Adrenal gland (tissue), 12 donors: ENCODE results near the gene ALCAM. TPM values are rescaled to one million over a fixed set of nuclear protein-coding genes. Genes with fewer than 3 reads are reported as not detected.

Experiments used
- DNase-seq, 7 donors: peaks; one replicate each; pipeline ENCODE4 v3.0.0-alpha.2; 2019 to 2020
- H3K27ac ChIP-seq, 5 donors: fragments of 200-600 bp; sonication (generic) in 4 of 5; 1 replicate in 3 of 5; 2 replicates in 2 of 5; pipeline versions ENCODE4 v1.5.1 to v1.8.0; 2016 to 2020; ENCODE audit warnings: mild to moderate bottlenecking in 1 of 5
- H3K27me3 ChIP-seq: fragments of 200-600 bp; 2 replicates; pipeline ENCODE4 v1.8.0; 2021
- H3K36me3 ChIP-seq, 2 donors: fragments of 200-600 bp; replicated peaks in 1 of 2; 1 replicate in 1 of 2; 2 replicates in 1 of 2; pipeline versions ENCODE4 v1.5.1 to v1.8.0; 2018 to 2022
- H3K4me1 ChIP-seq, 2 donors: fragments of 200-600 bp; replicated peaks in 1 of 2; 1 replicate in 1 of 2; 2 replicates in 1 of 2; pipeline versions ENCODE4 v1.5.1 to v1.8.0; 2018 to 2021
- H3K4me3 ChIP-seq, 4 donors: fragments of 200-600 bp; sonication (generic) in 3 of 4; one replicate each; pipeline ENCODE4 v1.5.1; 2016 to 2018
- H3K9me3 ChIP-seq, 3 donors: fragments of 200-600 bp; sonication (generic) in 1 of 3; replicated peaks in 1 of 3; 1 replicate in 2 of 3; 2 replicates in 1 of 3; pipeline versions ENCODE4 v1.5.1 to v1.8.0; 2016 to 2021
- POLR2A ChIP-seq, 2 donors: fragments of 450-650 bp; IDR thresholded peaks; one replicate each; pipeline ENCODE4 v1.6.1; 2017; ENCODE audit warnings: antibody characterized with exemption in 2 of 2, mild to moderate bottlenecking in 2 of 2, moderate library complexity in 1 of 2
- WGBS, 4 donors: extraction: QIAGEN DNeasy Blood & Tissue Kit in 2 of 4; methylation state at CpG; one replicate each; pipeline versions ENCODE4 v1.1.5 to v1.1.7; 2013 to 2017; 5-methylcytosine and 5-hydroxymethylcytosine counted together
- intact Hi-C, 2 donors: fragments of 100-400 bp; cut with DNase I; formaldehyde crosslinking; loops; one replicate each; pipeline versions ENCODE4 v1.14.1 to v1.15.0; 2022 to 2023
- polyA plus RNA-seq, 3 donors: library from polyadenylated mRNA; stranded (reverse); fragments of 200-250 nt in 2 of 3; fragments of 350-450 nt in 1 of 3; fragmentation: Illumina TruSeq in 1 of 3; extraction: RNeasy Lipid Tissue Mini Kit (QIAGEN cat#74804) in 1 of 3; gene quantifications; one replicate each; pipeline ENCODE4 v1.2.3, GENCODE V29; 2013 to 2014
- total RNA-seq, 9 donors: library from RNA; depleted of rRNA in 4 of 9; stranded (reverse); fragments of >200 nt in 4 of 9; fragments of 120-200 nt in 1 of 9; fragmentation: NEBNext Ultra II Directional in 1 of 9; extraction: Animal tissue kit (Norgen Biotek cat#: 25700) in 1 of 9; gene quantifications; one replicate each; pipeline versions ENCODE4 v1.1.0 to v1.2.4, GENCODE V29; 2013 to 2023
- TF ChIP-seq, protein P1 (sequence below), 6 experiments: fragments of 450-650 bp in 4 of 6; fragments of 200-600 bp in 2 of 6; sonication (generic) in 1 of 6; IDR thresholded peaks; 1 replicate in 5 of 6; 2 replicates in 1 of 6; pipeline versions ENCODE4 v1.5.1 to v1.8.0; 2016 to 2021; ENCODE audit warnings: antibody characterized with exemption in 6 of 6, mild to moderate bottlenecking in 2 of 6, moderate library complexity in 1 of 6
- donor health status: healthy with polysubstance abuse.
- donor health status: Bipolar disorder and iron deficiency.
- donor health status: DM: yes; HTN: yes; CAD: no.
- donor health status: DM: no; HTN: no; CAD: no.
- donor health status: DM: no; HTN: no; CAD: no.
- donor health status: DM: yes; HTN: yes; CAD: no.

Gene ALCAM
- total and polyA plus RNA-seq, 12 donors, result 9.1 to 64.1 (median 23.9) TPM

GRCh38 chr3:105458518-105459215, 92.0 kb downstream of the ALCAM start:
- Histone ChIP-seq H3K9me3 (no peaks in the 10 kb centered on the region), H3K27ac (no peak overlapping the region), H3K36me3 (no peaks in the 10 kb centered on the region), H3K4me3 (no peak overlapping the region), H3K4me1 (no peaks in the 10 kb centered on the region), H3K27me3 (no peaks in the 10 kb centered on the region)
- intact Hi-C loops, result no loop called here
- no peak for DNase-seq
- WGBS, 4 donors, result 92 to 95% (median 94%) methylated on average over 3 of the region's 3 CpGs
- no peak for TF ChIP-seq POLR2A (IDR thresholded peaks at IDR 0.05)
- TF ChIP-seq, protein P1, sequence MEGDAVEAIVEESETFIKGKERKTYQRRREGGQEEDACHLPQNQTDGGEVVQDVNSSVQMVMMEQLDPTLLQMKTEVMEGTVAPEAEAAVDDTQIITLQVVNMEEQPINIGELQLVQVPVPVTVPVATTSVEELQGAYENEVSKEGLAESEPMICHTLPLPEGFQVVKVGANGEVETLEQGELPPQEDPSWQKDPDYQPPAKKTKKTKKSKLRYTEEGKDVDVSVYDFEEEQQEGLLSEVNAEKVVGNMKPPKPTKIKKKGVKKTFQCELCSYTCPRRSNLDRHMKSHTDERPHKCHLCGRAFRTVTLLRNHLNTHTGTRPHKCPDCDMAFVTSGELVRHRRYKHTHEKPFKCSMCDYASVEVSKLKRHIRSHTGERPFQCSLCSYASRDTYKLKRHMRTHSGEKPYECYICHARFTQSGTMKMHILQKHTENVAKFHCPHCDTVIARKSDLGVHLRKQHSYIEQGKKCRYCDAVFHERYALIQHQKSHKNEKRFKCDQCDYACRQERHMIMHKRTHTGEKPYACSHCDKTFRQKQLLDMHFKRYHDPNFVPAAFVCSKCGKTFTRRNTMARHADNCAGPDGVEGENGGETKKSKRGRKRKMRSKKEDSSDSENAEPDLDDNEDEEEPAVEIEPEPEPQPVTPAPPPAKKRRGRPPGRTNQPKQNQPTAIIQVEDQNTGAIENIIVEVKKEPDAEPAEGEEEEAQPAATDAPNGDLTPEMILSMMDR (IDR thresholded peaks at IDR 0.05), result no peak

GRCh38 chr3:105459566-105460290, 93.0 kb downstream of the ALCAM start:
- 69 to 75% (median 72%) methylated on average over 3 of the region's 3 CpGs for WGBS, 4 donors
- intact Hi-C loops, result no loop called here

DNA sequence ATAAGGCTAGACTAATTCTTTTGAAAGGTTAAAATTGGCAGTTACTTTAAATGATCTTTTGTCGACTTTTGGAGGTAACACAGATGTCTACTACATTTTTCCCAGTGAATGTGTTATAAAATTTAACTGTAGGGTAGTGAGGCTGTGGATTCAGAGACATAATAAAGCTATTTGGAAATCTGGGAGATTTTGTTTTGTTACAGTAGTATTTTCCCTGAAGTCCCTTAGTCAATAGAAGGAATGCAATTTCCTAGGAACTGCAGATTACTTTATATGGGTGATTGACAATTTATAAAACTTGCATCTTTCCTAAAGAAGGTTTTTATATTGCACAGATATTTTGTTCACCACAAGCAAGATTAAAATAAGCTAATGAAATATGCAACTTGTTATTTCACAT, 96.9 kb downstream of the ALCAM start:
- Histone ChIP-seq H3K27me3 (no peaks in the 10 kb centered on the region), H3K4me3 (no peak overlapping the region), H3K36me3 (no peaks in the 10 kb centered on the region), H3K27ac (no peak overlapping the region), H3K9me3 (no peaks in the 10 kb centered on the region), H3K4me1 (no peaks in the 10 kb centered on the region)
- intact Hi-C loops, result no loop called here
- TF ChIP-seq, protein P1 (IDR thresholded peaks at IDR 0.05), result no peak
- no peak for TF ChIP-seq POLR2A (IDR thresholded peaks at IDR 0.05)
- DNase-seq, result no peak
- WGBS, 4 donors, result 87 to 94% (median 91%) methylated on average over 1 of the region's 1 CpG

More at GRCh38 chr3:105459566-105460290, 93.0 kb downstream of the ALCAM start:
- H3K27me3 ChIP-seq, result no peaks in the 10 kb centered on the region
- no peaks in the 10 kb centered on the region for H3K36me3 ChIP-seq
- no peaks in the 10 kb centered on the region for H3K4me1 ChIP-seq
- no peak overlapping the region for H3K27ac ChIP-seq
- TF ChIP-seq POLR2A (IDR thresholded peaks at IDR 0.05), result no peak
- TF ChIP-seq, protein P1 (IDR thresholded peaks at IDR 0.05), result no peak
- no peaks in the 10 kb centered on the region for H3K9me3 ChIP-seq
- no peak for DNase-seq
- no peak overlapping the region for H3K4me3 ChIP-seq

GRCh38 chr3:105465251-105465853, 98.6 kb downstream of the ALCAM start:
- no peaks in the 10 kb centered on the region for H3K27me3 ChIP-seq
- intact Hi-C loops, result no loop called here
- no peaks in the 10 kb centered on the region for H3K4me1 ChIP-seq
- no peak overlapping the region for H3K4me3 ChIP-seq
- H3K27ac ChIP-seq, result no peak overlapping the region
- DNase-seq, result no peak
- TF ChIP-seq POLR2A (IDR thresholded peaks at IDR 0.05), result no peak
- TF ChIP-seq, protein P1 (IDR thresholded peaks at IDR 0.05), result no peak
- WGBS, 4 donors, result 83 to 87% (median 85%) methylated on average over 2 of the region's 2 CpGs
- no peaks in the 10 kb centered on the region for H3K36me3 ChIP-seq
- H3K9me3 ChIP-seq, result peaks cover 0 to under 1% (median 0%) of the 10 kb centered on the region in 3 donors
